GM19463 (cell line): ENCODE measurements around the gene RGS13.

Experiments
- ATAC-seq: cut with Tn5 transposase; IDR thresholded peaks from one replicate; pipeline ENCODE4 v1.9.1; 2021; ENCODE audit warnings: mild to moderate bottlenecking, moderate library complexity; ENCODE audit not compliant: unreplicated experiment

Gene RGS13

GRCh38 chr1:192635939-192636338, at the start of gene RGS13:
Gene RGS13, plus strand, starts transcription at chr1:192636147. Its CDS starts 8,188 bp downstream, at chr1:192644335.
- peak; percentile 18 for ATAC-seq

DNA sequence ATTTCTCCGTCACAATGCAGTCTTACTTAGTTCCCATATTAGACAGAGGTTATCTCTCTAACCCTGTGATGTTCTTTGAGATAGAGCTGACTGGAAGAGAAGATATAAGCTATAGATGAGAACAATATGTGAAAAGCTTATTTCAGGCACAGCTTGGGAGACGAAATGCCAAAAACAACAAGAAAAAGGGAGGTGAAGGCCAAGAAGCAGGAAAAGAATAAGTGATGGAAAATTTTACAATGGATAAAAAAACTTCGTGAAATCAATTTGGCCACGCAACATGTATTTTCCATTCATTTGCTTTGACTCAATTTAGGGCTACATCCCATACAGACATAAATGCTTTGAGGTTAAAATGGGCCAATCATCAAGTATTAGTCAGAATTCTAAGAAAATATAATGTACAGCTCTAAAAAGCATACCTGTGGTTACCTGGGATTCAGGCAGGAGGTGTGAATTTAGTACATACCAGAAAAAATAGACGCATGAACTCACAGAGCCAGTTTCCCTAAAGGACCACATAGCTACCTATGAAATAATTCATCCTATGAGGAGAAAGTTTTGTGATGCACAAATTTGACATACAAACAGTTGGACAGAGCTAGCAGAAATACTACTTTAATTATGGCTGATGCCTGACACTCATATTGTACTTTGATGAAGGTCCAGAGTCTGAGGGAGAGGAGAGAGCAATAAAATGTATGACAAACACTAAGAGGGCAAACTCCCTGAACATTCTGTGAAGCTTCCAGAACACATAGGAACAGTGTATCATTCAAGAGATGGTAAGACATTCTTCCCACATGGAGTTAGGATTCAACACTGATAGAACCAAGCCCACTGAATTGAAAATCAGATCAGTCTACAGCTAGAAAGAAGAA, 48.3 kb upstream of the RGS13 start:
- ATAC-seq: no peak

GRCh38 chr1:192588546-192588945, 47.4 kb upstream of the RGS13 start:
- ATAC-seq: no peak

DNA sequence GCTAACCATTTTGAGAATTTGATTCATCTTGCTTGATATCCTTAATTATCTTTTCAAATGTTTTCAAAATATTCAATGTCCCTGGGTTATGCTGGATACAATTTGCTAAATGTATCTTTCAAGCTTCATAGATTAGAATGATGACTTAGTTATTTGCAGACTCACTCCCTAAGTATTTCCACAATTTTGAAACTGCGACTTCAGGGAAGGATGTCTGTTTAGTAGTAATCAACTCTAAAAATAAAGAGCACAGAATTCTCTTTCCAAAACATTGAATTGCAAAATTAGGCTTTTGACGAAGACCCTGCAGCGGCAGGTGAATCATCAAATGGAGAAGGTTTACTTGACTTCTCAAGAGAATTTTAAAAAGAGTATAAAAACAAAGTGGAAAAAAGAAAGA, 46.1 kb upstream of the RGS13 start:
- no peak for ATAC-seq

- ATAC-seq: no peak
These were observed 43.4 kb upstream of the RGS13 start for GRCh38 chr1:192592517-192592916.

DNA sequence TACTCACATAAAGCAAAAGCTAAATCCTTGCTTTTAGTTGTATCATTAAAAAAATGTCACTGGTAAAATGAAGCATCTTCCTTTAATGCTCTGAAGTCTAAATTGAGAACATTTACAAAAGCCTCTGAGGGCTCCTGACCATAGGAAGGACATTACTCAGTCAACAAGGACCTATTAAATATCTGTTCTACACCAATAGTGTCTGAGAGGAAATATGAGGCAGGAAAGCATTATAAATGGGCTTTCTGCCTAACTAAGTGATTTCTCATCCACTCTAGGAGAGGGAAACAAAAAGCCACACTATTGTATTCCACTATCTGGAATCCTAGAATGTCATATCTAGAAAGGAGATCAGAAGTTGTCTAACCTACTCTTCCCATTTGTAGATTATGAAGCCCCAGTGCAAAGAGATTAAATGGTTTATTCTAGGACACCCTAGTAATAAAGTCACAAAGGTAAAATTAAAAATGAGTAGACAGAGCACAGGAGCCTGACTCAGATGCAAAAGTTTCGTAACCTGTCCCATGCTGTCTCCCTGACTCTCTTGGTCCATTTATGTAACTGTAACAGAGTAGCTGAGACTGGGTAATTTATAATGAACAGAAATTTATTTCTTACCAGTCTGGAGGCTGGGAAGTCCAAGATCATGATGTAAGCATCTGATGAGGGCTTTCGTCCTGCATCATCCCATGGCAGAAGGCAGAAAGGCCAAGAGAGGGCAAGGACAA, 42.8 kb upstream of the RGS13 start:
- no peak for ATAC-seq

- ATAC-seq: no peak
These were observed 40.6 kb upstream of the RGS13 start for GRCh38 chr1:192595299-192595698.

DNA sequence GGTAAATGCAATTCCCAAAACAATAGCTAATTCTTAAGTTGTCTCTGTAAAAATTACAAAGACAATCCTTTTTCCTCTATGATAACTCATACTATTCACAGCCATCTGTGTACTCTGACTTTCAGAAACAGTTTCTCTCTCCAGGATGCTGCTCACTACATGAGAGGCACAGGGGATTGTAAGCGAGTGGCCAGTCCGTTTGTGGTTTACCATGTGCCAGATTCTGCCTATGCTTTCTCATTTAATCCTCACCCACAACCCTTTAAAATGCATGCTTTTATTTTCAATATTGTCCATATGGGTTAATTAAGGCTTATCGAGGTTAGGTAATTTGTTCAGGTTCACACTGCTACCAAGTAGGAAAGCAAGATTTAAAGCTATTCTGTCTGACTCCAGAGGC, 37.4 kb upstream of the RGS13 start:
- ATAC-seq: no peak

- no peak for ATAC-seq
These were observed 35.7 kb upstream of the RGS13 start for GRCh38 chr1:192600275-192600674.

- ATAC-seq: peak; percentile 54
These were observed 34.8 kb upstream of the RGS13 start for GRCh38 chr1:192601143-192601542.

GRCh38 chr1:192601567-192601966, 34.4 kb upstream of the RGS13 start:
- ATAC-seq: peak; percentile 34

GRCh38 chr1:192602757-192603156, 33.2 kb upstream of the RGS13 start:
- no peak for ATAC-seq

- no peak for ATAC-seq
These were observed 32.6 kb upstream of the RGS13 start for GRCh38 chr1:192603218-192603787.

- ATAC-seq: peak; percentile 22
These were observed 30.8 kb upstream of the RGS13 start for GRCh38 chr1:192604979-192605620.

DNA sequence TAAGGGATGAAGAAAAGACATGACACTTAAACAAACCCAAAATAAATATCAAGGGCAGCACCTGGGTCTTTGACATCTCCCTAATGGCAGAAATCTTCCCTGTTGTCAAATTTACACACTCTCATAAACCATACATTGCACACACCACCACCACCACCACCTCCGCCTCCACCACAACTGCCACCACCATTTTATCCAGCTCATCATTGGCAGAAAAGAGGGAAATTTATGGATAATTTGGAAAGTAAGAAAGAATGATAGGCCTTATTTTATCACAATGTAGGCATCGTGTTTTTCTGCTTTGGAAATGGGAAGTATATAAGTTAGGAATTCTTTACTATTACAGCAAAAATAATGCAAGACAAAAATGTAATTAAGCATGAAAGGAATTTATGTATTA, 27.3 kb upstream of the RGS13 start:
- no peak for ATAC-seq

DNA sequence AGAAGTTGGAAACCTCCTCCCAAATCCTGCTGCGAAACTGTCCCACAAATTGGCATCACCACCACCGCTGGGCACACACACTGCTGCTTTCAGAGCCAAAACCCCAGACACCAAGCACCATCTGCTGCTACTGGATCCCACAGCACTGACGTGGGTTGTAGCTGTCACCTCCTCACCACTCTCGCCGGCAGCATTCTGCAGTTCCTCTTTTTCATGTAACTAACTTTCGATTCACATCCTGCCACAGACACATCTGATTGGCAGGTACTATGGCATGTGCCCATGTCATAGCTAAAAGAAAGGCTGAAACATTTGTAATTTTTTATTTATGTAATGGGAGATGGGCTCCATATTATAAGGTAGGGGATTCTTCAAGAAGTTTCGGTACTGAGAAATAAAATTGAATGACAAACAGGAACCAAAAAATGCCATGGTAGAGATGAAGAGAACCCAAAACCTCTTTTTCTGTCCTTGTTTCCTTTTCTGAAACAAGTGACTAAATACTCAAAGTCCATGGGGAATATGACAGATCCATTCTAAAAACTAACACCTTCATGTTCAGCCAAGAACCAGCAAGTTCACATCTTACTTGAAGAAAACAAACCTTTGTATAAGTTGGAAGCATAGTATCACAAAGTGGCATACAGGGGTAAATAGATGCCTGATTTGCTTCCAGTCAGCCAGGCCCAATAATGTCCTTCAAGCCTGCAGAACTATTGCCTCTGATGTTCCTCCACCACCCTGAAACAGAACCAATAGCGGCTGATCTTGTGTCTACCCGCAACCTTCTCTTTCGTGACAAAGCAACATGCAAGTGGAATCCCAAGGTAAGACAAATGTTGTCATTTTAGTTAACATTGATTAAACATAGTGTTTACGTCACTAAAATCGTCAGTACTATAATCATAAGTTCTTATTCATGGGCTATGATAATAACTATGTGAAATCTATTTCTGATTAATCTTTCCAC, 26.6 kb upstream of the RGS13 start:
- peak; percentile 93 for ATAC-seq

DNA sequence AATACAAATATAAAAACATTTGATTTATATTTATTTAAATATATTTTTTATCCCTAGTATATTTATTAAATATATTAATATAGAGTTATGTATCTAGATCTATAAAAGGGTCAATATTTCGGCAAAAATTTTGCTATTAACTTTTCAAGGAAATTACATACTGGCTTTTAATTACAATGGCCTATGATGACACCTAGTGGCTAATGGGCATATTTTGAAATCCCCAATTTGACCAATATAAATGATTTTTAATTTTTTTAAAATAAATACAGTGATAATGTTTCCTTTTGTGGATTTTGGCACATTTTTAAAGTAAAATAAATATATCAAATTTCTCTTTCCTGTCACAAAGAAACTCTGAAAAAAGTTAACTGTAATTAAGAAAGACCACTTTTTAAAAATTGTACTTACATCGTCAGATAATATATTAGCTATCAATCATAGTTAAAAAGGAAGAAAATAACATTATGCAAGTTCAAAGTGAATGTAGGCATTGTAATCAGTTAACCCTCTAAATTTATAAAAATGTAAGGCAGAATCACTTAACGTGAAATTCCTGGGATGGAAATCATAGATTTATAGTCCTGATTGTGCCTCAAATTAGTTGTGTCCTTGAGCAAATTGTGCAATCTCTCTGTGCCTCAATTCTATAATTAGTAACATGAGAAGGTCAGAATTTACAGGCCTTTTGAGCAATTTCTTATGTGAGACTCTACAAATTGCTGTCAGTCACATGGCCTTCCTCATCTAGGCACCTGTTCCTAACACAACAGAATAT, 25.6 kb upstream of the RGS13 start:
- ATAC-seq: no peak

- peak; percentile 77 for ATAC-seq
These were observed 20.9 kb upstream of the RGS13 start for GRCh38 chr1:192615055-192615454.

DNA sequence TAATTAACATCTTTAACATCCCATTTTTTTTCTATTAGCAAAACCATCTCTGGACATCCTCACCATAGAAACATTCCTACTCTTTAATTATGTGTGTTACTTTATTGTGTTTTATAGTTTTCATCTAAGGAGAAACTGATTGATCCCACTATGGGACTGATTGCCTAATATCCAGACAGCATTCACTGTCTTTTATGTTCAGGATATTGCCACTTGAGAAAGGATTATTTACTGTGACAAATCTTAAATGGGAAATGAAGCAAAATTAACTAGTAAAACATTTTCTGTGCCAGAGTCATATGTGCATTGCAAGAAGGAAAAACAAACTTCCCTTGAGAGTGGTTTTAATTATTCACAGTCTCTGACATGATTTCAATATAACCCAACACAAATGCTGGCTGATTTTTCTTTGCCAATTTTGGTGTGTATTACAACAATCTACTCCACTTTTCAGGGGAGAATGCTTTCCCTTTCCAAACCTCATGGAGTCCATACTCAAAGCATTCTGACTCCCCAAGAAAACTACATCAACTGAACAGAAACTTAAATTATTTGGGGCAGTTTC, 15.8 kb upstream of the RGS13 start:
- ATAC-seq: no peak
